Transverse colon (tissue), 4 donors: Measurements from ENCODE around the gene PABPN1L. TPM values are rescaled to one million over a fixed set of nuclear protein-coding genes. Genes with fewer than 3 reads are reported as not detected.

ENCODE experiments used
- DNase-seq: peaks from one replicate; pipeline ENCODE4 v3.0.0-alpha.2; 2019
- H3K27ac ChIP-seq, 4 donors: fragments of 200-600 bp; sonication (generic); 2 replicates each; pipeline ENCODE4 v1.5.1; 2016 to 2018; ENCODE audit warnings: inconsistent platforms in 4 of 4
- H3K27me3 ChIP-seq: fragments of 200-600 bp; sonication (generic); 2 replicates; pipeline ENCODE4 v1.5.1; 2017; ENCODE audit warnings: inconsistent platforms
- H3K36me3 ChIP-seq, 4 donors: fragments of 200-600 bp; sonication (generic); 2 replicates each; pipeline ENCODE4 v1.5.1; 2017 to 2019; ENCODE audit warnings: inconsistent platforms in 4 of 4
- H3K4me1 ChIP-seq, 4 donors: fragments of 200-600 bp; sonication (generic); 2 replicates each; pipeline ENCODE4 v1.5.1; 2017 to 2020; ENCODE audit warnings: inconsistent platforms in 4 of 4
- H3K4me3 ChIP-seq, 4 donors: fragments of 200-600 bp; sonication (generic); 1 replicate in 1 of 4; 2 replicates in 3 of 4; pipeline versions ENCODE4 v1.5.1 to v1.6.1; 2017 to 2019; ENCODE audit warnings: inconsistent platforms in 4 of 4
- H3K9me3 ChIP-seq, 2 donors: fragments of 200-600 bp; sonication (generic); 2 replicates each; pipeline ENCODE4 v1.5.1; 2017 to 2019; ENCODE audit warnings: inconsistent platforms in 2 of 2
- EP300 ChIP-seq: sonication (generic); formaldehyde crosslinking; IDR thresholded peaks from one replicate; pipeline ENCODE4 v1.6.1; 2017; ENCODE audit warnings: antibody characterized with exemption, low read depth
- POLR2A ChIP-seq: fragments of 450-650 bp; IDR thresholded peaks from one replicate; pipeline ENCODE4 v1.6.1; 2016; ENCODE audit warnings: antibody characterized with exemption, mild to moderate bottlenecking, moderate library complexity
- POLR2AphosphoS5 ChIP-seq, 3 donors: sonication (generic); formaldehyde crosslinking; IDR thresholded peaks; one replicate each; pipeline ENCODE4 v1.6.1; 2016; ENCODE audit warnings: antibody characterized with exemption in 3 of 3
- WGBS, 2 donors: methylation state at CpG; one replicate each; pipeline ENCODE4 v1.1.5; 2018; ENCODE audit warnings: low coverage in 1 of 2; 5-methylcytosine and 5-hydroxymethylcytosine counted together
- in situ Hi-C, 4 donors: fragments of 200-750 bp; cut with MboI; loops; one replicate each; pipeline versions ENCODE4 v1.15.0 to v1.15.1; 2017; ENCODE audit warnings: low sequenced_read_pairs in 3 of 4, low pct_ligation_motif_present in 1 of 4, low pct_unique_long_range_greater_than_20kb in 1 of 4
- intact Hi-C: fragments of 100-400 bp; cut with DNase I; formaldehyde crosslinking; loops from one replicate; pipeline ENCODE4 v1.15.1; 2023; ENCODE audit warnings: low total_unique reads
- total RNA-seq, 4 donors: library from RNA; depleted of rRNA; stranded (reverse); fragments of >200 nt; gene quantifications; one replicate each; pipeline ENCODE4 v1.1.0, GENCODE V29; 2016
- TF ChIP-seq, protein P1 (sequence below), 5 experiments: fragments of 200-600 bp in 3 of 5; fragments of 450-650 bp in 2 of 5; sonication (generic) in 3 of 5; IDR thresholded peaks; 1 replicate in 2 of 5; 2 replicates in 3 of 5; pipeline ENCODE4 v1.5.1; 2016 to 2017; ENCODE audit warnings: antibody characterized with exemption in 5 of 5, inconsistent platforms in 3 of 5, mild to moderate bottlenecking in 2 of 5, moderate library complexity in 1 of 5

Gene PABPN1L
- total RNA-seq, 4 donors from 2014 or later: not detected

DNA sequence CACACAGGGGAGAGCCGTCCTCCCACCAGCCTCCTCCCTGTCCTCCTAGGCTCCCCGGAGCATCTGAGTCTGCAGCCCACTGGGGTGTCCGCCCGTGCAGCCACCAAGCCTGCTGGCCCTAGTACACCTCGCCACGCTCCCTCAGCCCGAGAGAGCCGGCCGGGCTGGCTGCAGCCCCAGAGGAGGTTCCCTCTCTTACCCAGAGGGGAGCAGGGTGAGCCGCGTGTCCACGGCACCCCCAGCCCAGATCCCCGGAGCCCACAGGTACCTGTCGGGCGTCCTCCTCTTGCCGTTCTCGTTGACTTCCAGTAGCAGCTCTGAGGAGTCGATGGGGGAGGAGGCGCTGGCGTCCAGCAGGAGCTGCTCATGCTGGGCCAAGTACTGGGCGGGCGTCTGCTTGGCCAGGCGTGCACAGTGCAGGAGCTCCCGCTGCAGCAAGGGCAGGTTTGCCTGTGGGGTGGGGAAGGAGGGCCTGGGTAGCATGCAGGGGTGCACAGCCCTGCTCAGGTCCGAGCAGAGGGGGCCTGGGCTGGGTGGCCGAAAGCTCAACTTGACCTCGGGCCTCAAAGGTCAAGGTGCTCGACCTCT is 19.3 kb upstream of the PABPN1L start:
- Histone ChIP-seq H3K4me3 (no peak overlapping the region), H3K27me3 (peaks cover 3% of the 10 kb centered on the region), H3K27ac (peak overlapping the region in 2 of 4 donors; percentile 58 to 65), H3K9me3 (no peaks in the 10 kb centered on the region), H3K36me3 (no peaks in the 10 kb centered on the region), H3K4me1 (peaks cover 4 to 26% (median 14%) of the 10 kb centered on the region in 4 donors)
- intact Hi-C loops: no loop called here
- TF ChIP-seq EP300 (no peak), POLR2A (no peak), POLR2AphosphoS5 (IDR thresholded peaks at IDR 0.05) (no peak)
- TF ChIP-seq, protein P1, sequence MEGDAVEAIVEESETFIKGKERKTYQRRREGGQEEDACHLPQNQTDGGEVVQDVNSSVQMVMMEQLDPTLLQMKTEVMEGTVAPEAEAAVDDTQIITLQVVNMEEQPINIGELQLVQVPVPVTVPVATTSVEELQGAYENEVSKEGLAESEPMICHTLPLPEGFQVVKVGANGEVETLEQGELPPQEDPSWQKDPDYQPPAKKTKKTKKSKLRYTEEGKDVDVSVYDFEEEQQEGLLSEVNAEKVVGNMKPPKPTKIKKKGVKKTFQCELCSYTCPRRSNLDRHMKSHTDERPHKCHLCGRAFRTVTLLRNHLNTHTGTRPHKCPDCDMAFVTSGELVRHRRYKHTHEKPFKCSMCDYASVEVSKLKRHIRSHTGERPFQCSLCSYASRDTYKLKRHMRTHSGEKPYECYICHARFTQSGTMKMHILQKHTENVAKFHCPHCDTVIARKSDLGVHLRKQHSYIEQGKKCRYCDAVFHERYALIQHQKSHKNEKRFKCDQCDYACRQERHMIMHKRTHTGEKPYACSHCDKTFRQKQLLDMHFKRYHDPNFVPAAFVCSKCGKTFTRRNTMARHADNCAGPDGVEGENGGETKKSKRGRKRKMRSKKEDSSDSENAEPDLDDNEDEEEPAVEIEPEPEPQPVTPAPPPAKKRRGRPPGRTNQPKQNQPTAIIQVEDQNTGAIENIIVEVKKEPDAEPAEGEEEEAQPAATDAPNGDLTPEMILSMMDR (IDR thresholded peaks at IDR 0.05): no peak
- in situ Hi-C loops: no loop called here
- 85% methylated on average over 28 of the region's 28 CpGs; no CpG with 5 or more reads in 1 of the 2 donors for WGBS, 2 donors
- no peak for DNase-seq

GRCh38 chr16:88884569-88885271 is 18.3 kb upstream of the PABPN1L start:
- intact Hi-C loops: no loop called here
- H3K27me3 ChIP-seq: peaks cover 12% of the 10 kb centered on the region
- H3K9me3 ChIP-seq: no peaks in the 10 kb centered on the region
- H3K36me3 ChIP-seq: no peaks in the 10 kb centered on the region
- WGBS, 2 donors: 91% methylated on average over 36 of the region's 39 CpGs; no CpG with 5 or more reads in 1 of the 2 donors
- in situ Hi-C loops: no loop called here
- H3K4me1 ChIP-seq: peaks cover 4 to 29% (median 18%) of the 10 kb centered on the region in 4 donors
- H3K27ac ChIP-seq: no peak overlapping the region
- no peak overlapping the region for H3K4me3 ChIP-seq
- DNase-seq: no peak
- TF ChIP-seq EP300: no peak
- TF ChIP-seq, protein P1 (IDR thresholded peaks at IDR 0.05): no peak
- no peak for TF ChIP-seq POLR2A

DNA sequence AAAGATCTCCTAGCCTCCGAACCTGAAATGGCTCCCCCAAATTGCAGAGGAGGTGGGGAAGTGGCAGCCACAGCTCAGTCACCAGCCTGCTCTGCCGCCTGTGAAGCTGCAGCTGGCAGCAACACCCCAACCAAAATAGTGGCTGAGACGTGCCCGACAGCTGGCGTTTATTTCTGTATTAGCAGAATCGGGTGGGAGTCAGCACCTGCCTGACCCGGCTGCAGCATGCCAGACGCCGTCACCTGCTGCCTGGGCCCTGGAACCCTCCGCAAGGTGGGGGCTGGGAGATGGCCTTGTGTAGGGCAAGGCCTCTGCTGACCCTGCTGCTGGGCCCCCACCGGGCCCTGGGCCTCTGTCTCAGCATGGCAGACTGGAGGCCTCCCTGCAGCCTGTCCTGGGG is 17.5 kb upstream of the PABPN1L start:
- in situ Hi-C loops: no loop called here
- DNase-seq: no peak
- Histone ChIP-seq H3K9me3 (no peaks in the 10 kb centered on the region), H3K27me3 (peaks cover 15% of the 10 kb centered on the region), H3K4me3 (no peak overlapping the region), H3K36me3 (no peaks in the 10 kb centered on the region), H3K4me1 (peaks cover 4 to 29% (median 18%) of the 10 kb centered on the region in 4 donors), H3K27ac (no peak overlapping the region)
- intact Hi-C loops: no loop called here
- no peak for TF ChIP-seq EP300
- TF ChIP-seq, protein P1 (IDR thresholded peaks at IDR 0.05): no peak
- no peak for TF ChIP-seq POLR2A
- no peak for TF ChIP-seq POLR2AphosphoS5 (IDR thresholded peaks at IDR 0.05)
- 80% methylated on average over 11 of the region's 11 CpGs; no CpG with 5 or more reads in 1 of the 2 donors for WGBS, 2 donors

DNA sequence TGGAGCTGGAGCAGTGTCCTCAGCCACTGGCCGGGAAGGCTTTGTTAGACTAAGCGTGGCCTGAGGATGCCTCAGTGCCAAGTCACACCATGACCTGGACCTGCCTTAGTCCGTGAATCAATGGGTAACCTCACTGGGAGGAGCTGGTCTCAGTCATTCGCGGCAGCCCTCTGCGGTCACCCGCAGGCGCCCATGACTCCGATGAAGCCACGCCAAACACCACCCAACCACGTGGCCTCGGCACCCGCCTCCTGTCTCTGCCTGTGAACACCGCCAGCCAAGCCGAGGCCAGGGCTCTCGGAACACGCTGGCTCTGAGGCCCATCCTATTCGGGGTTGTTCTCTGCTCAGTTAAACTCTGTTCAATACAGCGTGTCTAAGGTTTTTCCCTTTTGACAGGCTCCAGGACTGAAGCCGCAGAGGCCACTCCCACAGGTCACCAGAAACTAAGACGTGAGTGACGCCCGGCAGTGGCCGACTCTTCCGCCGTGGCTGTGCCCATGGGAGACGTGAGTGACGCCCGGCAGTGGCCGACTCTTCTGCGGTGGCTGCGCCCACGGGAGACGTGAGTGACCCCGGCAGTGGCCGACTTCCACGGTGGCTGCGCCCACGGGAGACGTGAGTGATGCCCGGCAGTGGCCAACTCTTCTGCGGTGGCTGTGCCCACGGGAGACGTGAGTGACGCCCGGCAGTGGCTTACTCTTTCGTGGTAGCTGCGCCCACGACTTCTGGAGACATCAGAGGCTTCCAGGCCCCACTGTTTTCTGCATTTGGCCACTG is 16.8 kb upstream of the PABPN1L start:
- H3K27me3 ChIP-seq: peaks cover 15% of the 10 kb centered on the region
- H3K27ac ChIP-seq: no peak overlapping the region
- 92% methylated on average over 49 of the region's 49 CpGs; no CpG with 5 or more reads in 1 of the 2 donors for WGBS, 2 donors
- in situ Hi-C loops: no loop called here
- no peak overlapping the region for H3K4me3 ChIP-seq
- DNase-seq: no peak
- H3K36me3 ChIP-seq: no peaks in the 10 kb centered on the region
- intact Hi-C loops: no loop called here
- TF ChIP-seq, protein P1 (IDR thresholded peaks at IDR 0.05): no peak
- TF ChIP-seq EP300: no peak
- TF ChIP-seq POLR2AphosphoS5 (IDR thresholded peaks at IDR 0.05): no peak
- no peak for TF ChIP-seq POLR2A
- H3K4me1 ChIP-seq: peaks cover 4 to 29% (median 18%) of the 10 kb centered on the region in 4 donors
- H3K9me3 ChIP-seq: no peaks in the 10 kb centered on the region
